ENCODE data around the gene SFTA2.
A peak's percentile ranks its signal among the peaks of the same experiment; 100 is the strongest.

Gene SFTA2

GRCh38 chr6:30964075-30964474 lies 32.1 kb upstream of the SFTA2 start:
- ATAC-seq (ENCODE audit: low read depth) (no peak), DNase-seq (ENCODE audit: low spot score) (no peak)
- Histone ChIP-seq H3K27me3 (ENCODE audit: insufficient read depth, poor library complexity, severe bottlenecking) (no peaks in the 10 kb centered on the region), H3K4me1 (ENCODE audit: insufficient read depth, poor library complexity, severe bottlenecking) (peaks cover 5% of the 10 kb centered on the region), H3K9me3 (ENCODE audit: severe bottlenecking) (no peaks in the 10 kb centered on the region), H3K4me3 (ENCODE audit: severe bottlenecking) (no peak overlapping the region), H3K27ac (ENCODE audit: poor library complexity, severe bottlenecking) (no peak overlapping the region), H3K36me3 (ENCODE audit: low read depth) (no peaks in the 10 kb centered on the region)
- TF ChIP-seq CTCF (IDR thresholded peaks at IDR 0.05; ENCODE audit: poor library complexity, severe bottlenecking): no peak

GRCh38 chr6:30963641-30964040 lies 31.7 kb upstream of the SFTA2 start:
- ATAC-seq (ENCODE audit: low read depth) (peak; percentile 59; the same call in 2 of the 3 replicates), DNase-seq (ENCODE audit: low spot score) (no peak)
- no peak for TF ChIP-seq CTCF (IDR thresholded peaks at IDR 0.05; ENCODE audit: poor library complexity, severe bottlenecking)
- Histone ChIP-seq H3K36me3 (ENCODE audit: low read depth) (no peaks in the 10 kb centered on the region), H3K27ac (ENCODE audit: poor library complexity, severe bottlenecking) (no peak overlapping the region), H3K4me3 (ENCODE audit: severe bottlenecking) (no peak overlapping the region), H3K4me1 (ENCODE audit: insufficient read depth, poor library complexity, severe bottlenecking) (peaks cover 5% of the 10 kb centered on the region), H3K27me3 (ENCODE audit: insufficient read depth, poor library complexity, severe bottlenecking) (no peaks in the 10 kb centered on the region), H3K9me3 (ENCODE audit: severe bottlenecking) (no peaks in the 10 kb centered on the region)

DNA sequence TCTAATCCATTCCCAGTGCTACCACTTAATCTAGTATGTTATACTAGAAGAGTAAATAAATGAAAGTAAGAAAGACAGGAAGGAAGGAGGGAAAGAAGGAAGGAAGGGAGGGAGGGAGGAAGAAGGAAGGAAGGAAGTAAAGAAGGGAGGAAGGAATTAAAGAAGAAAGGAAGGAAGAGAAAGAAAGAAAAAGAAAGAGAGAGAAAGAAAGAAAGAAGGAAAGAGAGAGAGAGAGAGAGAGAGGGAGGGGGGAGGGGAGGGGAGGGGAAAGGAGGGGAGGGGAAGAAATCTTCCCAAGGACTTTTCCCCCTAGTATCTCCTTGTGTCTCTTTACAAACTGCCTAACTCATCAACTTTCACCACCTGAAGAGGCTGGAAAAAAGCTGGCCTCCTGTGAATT lies 30.7 kb upstream of the SFTA2 start:
- Histone ChIP-seq H3K27ac (ENCODE audit: poor library complexity, severe bottlenecking) (no peak overlapping the region), H3K27me3 (ENCODE audit: insufficient read depth, poor library complexity, severe bottlenecking) (no peaks in the 10 kb centered on the region), H3K4me1 (ENCODE audit: insufficient read depth, poor library complexity, severe bottlenecking) (peaks cover 5% of the 10 kb centered on the region), H3K36me3 (ENCODE audit: low read depth) (no peaks in the 10 kb centered on the region), H3K4me3 (ENCODE audit: severe bottlenecking) (no peak overlapping the region), H3K9me3 (ENCODE audit: severe bottlenecking) (no peaks in the 10 kb centered on the region)
- TF ChIP-seq CTCF (IDR thresholded peaks at IDR 0.05; ENCODE audit: poor library complexity, severe bottlenecking): no peak
- DNase-seq (ENCODE audit: low spot score): no peak
- ATAC-seq (ENCODE audit: low read depth): no peak

DNA sequence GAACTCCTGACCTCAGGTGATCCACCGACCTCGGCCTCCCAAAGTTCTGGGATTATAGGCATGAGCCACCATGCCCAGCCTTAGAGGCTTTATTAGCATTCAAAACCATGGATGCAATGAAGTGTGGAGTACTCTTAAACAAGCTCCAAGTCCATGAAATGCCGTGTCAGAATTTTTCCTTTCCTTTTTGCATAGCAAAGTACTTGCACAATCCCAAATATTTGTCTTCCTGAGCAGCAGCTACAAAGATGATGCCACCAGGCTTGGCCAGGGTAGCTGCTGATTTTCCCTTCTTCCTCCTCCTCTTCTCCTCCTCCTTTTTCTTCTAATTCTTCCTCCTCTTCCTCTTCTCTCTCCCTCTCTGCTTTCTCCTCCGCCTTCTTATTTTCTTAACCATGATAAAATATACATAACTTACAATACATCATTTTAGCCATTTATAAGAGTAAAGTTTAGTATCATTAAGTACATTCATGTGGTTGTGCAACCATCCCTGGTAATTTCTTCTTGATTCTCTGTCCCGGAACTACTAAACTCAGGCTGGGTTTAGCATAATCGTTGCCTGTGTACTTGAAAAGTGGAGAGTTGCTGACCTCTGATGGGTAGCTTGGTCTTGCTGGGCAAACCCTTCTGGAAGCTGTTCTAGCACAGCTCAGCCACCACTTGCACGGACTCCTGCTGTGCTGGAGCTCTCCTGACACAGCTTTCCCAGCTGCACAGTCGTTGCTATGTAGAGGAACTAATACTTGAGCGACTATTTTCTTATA lies 29.1 kb upstream of the SFTA2 start:
- H3K27me3 ChIP-seq (ENCODE audit: insufficient read depth, poor library complexity, severe bottlenecking): no peaks in the 10 kb centered on the region
- no peaks in the 10 kb centered on the region for H3K9me3 ChIP-seq (ENCODE audit: severe bottlenecking)
- H3K4me3 ChIP-seq (ENCODE audit: severe bottlenecking): no peak overlapping the region
- no peak for TF ChIP-seq CTCF (IDR thresholded peaks at IDR 0.05; ENCODE audit: poor library complexity, severe bottlenecking)
- DNase-seq (ENCODE audit: low spot score): no peak
- no peak overlapping the region for H3K27ac ChIP-seq (ENCODE audit: poor library complexity, severe bottlenecking)
- ATAC-seq (ENCODE audit: low read depth): no peak
- H3K4me1 ChIP-seq (ENCODE audit: insufficient read depth, poor library complexity, severe bottlenecking): peaks cover 5% of the 10 kb centered on the region
- no peaks in the 10 kb centered on the region for H3K36me3 ChIP-seq (ENCODE audit: low read depth)

GRCh38 chr6:30957716-30958115 lies 25.7 kb upstream of the SFTA2 start:
- H3K36me3 ChIP-seq (ENCODE audit: low read depth): no peaks in the 10 kb centered on the region
- no peaks in the 10 kb centered on the region for H3K9me3 ChIP-seq (ENCODE audit: severe bottlenecking)
- H3K4me1 ChIP-seq (ENCODE audit: insufficient read depth, poor library complexity, severe bottlenecking): peaks cover 7% of the 10 kb centered on the region
- ATAC-seq (ENCODE audit: low read depth): no peak
- H3K27ac ChIP-seq (ENCODE audit: poor library complexity, severe bottlenecking): no peak overlapping the region
- no peak for DNase-seq (ENCODE audit: low spot score)
- no peaks in the 10 kb centered on the region for H3K27me3 ChIP-seq (ENCODE audit: insufficient read depth, poor library complexity, severe bottlenecking)
- H3K4me3 ChIP-seq (ENCODE audit: severe bottlenecking): no peak overlapping the region
- TF ChIP-seq CTCF (IDR thresholded peaks at IDR 0.05; ENCODE audit: poor library complexity, severe bottlenecking): no peak
